ENCODE measurements around the gene ZDHHC24. TPM values are rescaled to one million over a fixed set of nuclear protein-coding genes. Genes with fewer than 3 reads are reported as not detected.
A peak's percentile ranks its signal among the peaks of the same experiment; 100 is the strongest.

ZDHHC24 gene
- total RNA-seq, 1 experiment from 2014 or later, result 29.5 TPM

- in situ Hi-C loops (cut with HindIII; ENCODE audit: low pct_unique_long_range_greater_than_20kb, low sequenced_read_pairs), result no loop called here
- peak overlapping the region; percentile 96 for H3K27ac ChIP-seq (ENCODE audit: low read length)
- POLR2A ChIA-PET, result no interaction called here
- no TSS peak for BruUV-seq (replicated peaks)
- no peaks in the 10 kb centered on the region; the same call in 1 of the 2 replicates for H3K9me3 ChIP-seq (ENCODE audit: control insufficient read depth, insufficient read depth, low read depth, low read length)
- peak overlapping the region; percentile 88 to 95 for H3K4me3 ChIP-seq (ENCODE audit: low read depth in 2 of 2, low read length in 2 of 2)
- TF ChIP-seq CTCF (IDR thresholded peaks at IDR 0.05), result no peak
- no peak for TF ChIP-seq POLR2AphosphoS5 (IDR thresholded peaks at IDR 0.05; ENCODE audit: low read depth, low read length)
- H3K36me3 ChIP-seq (ENCODE audit: control insufficient read depth, insufficient read depth, low read length), result no peaks in the 10 kb centered on the region
- no peaks in the 10 kb centered on the region for H3K27me3 ChIP-seq (ENCODE audit: control insufficient read depth, insufficient read depth, low read length)
- peaks cover 8% of the 10 kb centered on the region for H3K4me1 ChIP-seq (ENCODE audit: control insufficient read depth, insufficient read depth, low read length)
- intact Hi-C loops (cut with micrococcal nuclease; ENCODE audit: unreplicated experiment), result no loop called here
- CTCF ChIA-PET, result interaction anchor here (0.7 kb wide), 1 partner anchor 241 kb away, joined by 3 read pairs; no protein-coding TSS in a partner anchor
- ATAC-seq (no peak), DNase-seq (ENCODE audit: low read depth, low spot score) (no peak)
Observed at GRCh38 chr11:66593650-66594049, 47.8 kb upstream of the ZDHHC24 start.

GRCh38 chr11:66593303-66593635 is 47.4 kb upstream of the ZDHHC24 start:
- peaks cover 8% of the 10 kb centered on the region for H3K4me1 ChIP-seq (ENCODE audit: control insufficient read depth, insufficient read depth, low read length)
- TF ChIP-seq POLR2AphosphoS5 (IDR thresholded peaks at IDR 0.05; ENCODE audit: low read depth, low read length), result no peak
- TF ChIP-seq CTCF (IDR thresholded peaks at IDR 0.05), result no peak
- no peak for TF ChIP-seq SIN3A (IDR thresholded peaks at IDR 0.05; ENCODE audit: borderline replicate concordance, insufficient read depth, low read depth, low read length)
- no peak for TF ChIP-seq TCF7L2 (IDR thresholded peaks at IDR 0.05; ENCODE audit: low read depth, low read length)
- TF ChIP-seq REST (IDR thresholded peaks at IDR 0.05; ENCODE audit: insufficient read depth in 1 of 2, low read depth in 2 of 2, low read length in 1 of 2), result no peak
- DNase-seq (ENCODE audit: low read depth, low spot score) (no peak), ATAC-seq (peak; percentile 42)
- ChIA-PET POLR2A (interaction anchor here (0.7 kb wide), 1 partner anchor 51 kb away, joined by 4 read pairs; no protein-coding TSS in a partner anchor), CTCF (interaction anchor here (0.7 kb wide), 1 partner anchor 241 kb away, joined by 3 read pairs; no protein-coding TSS in a partner anchor)
- H3K36me3 ChIP-seq (ENCODE audit: control insufficient read depth, insufficient read depth, low read length), result no peaks in the 10 kb centered on the region
- H3K27me3 ChIP-seq (ENCODE audit: control insufficient read depth, insufficient read depth, low read length), result no peaks in the 10 kb centered on the region
- H3K27ac ChIP-seq (ENCODE audit: low read length), result peak overlapping the region; percentile 96
- intact Hi-C loops (cut with micrococcal nuclease; ENCODE audit: unreplicated experiment), result no loop called here
- in situ Hi-C loops (cut with HindIII; ENCODE audit: low pct_unique_long_range_greater_than_20kb, low sequenced_read_pairs), result no loop called here
- peak overlapping the region; percentile 88 to 95 for H3K4me3 ChIP-seq (ENCODE audit: low read depth in 2 of 2, low read length in 2 of 2)
- TSS peak; percentile 92 for BruUV-seq (replicated peaks)
- H3K9me3 ChIP-seq (ENCODE audit: control insufficient read depth, insufficient read depth, low read depth, low read length), result no peaks in the 10 kb centered on the region; the same call in 1 of the 2 replicates

Data from Panc1 (cell line).